ENCODE data around the gene TDRD12.

DNA sequence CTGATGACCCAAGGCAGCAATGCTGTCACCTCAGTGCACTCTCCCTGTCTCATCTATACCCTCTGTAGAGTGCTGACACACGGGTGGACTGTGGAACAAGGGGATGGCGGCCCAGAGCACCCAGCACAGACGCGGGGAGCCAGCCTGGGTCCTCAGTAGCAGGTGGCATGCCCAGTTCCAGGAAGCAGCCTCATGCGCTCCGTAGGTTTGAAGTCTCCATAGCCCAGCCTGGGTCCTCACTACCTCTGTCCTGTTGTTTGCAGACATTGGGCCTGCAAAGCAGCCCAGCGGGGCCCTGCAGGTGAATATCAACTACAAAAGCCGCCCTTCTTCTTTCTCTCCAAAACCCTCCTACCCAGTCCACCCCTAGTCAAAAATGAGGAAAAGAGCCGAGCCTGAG is 155.0 kb downstream of the TDRD12 start:
- TF ChIP-seq, protein P1, sequence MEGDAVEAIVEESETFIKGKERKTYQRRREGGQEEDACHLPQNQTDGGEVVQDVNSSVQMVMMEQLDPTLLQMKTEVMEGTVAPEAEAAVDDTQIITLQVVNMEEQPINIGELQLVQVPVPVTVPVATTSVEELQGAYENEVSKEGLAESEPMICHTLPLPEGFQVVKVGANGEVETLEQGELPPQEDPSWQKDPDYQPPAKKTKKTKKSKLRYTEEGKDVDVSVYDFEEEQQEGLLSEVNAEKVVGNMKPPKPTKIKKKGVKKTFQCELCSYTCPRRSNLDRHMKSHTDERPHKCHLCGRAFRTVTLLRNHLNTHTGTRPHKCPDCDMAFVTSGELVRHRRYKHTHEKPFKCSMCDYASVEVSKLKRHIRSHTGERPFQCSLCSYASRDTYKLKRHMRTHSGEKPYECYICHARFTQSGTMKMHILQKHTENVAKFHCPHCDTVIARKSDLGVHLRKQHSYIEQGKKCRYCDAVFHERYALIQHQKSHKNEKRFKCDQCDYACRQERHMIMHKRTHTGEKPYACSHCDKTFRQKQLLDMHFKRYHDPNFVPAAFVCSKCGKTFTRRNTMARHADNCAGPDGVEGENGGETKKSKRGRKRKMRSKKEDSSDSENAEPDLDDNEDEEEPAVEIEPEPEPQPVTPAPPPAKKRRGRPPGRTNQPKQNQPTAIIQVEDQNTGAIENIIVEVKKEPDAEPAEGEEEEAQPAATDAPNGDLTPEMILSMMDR (IDR thresholded peaks at IDR 0.05): no peak
- TF ChIP-seq POLR2AphosphoS5 (IDR thresholded peaks at IDR 0.05; ENCODE audit: insufficient read depth in 1 of 2, low read depth in 1 of 2): no peak
- no peak for TF ChIP-seq POLR2A (IDR thresholded peaks at IDR 0.05)
